ENCODE results near the gene SNX20. TPM values are rescaled to one million over a fixed set of nuclear protein-coding genes. Genes with fewer than 3 reads are reported as not detected.

The SNX20 gene, protein sequence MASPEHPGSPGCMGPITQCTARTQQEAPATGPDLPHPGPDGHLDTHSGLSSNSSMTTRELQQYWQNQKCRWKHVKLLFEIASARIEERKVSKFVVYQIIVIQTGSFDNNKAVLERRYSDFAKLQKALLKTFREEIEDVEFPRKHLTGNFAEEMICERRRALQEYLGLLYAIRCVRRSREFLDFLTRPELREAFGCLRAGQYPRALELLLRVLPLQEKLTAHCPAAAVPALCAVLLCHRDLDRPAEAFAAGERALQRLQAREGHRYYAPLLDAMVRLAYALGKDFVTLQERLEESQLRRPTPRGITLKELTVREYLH
- not detected in 2 replicates for total RNA-seq (2014; rRNA removed; shearing (Covaris generic); ENCODE audit: low replicate concordance)

GRCh38 chr16:50681021-50681885, at the start of gene SNX20:
Gene SNX20 (minus strand): TSS chr16:50681312. CDS start chr16:50677526, 3,786 bp downstream.
- no peaks in the 10 kb centered on the region for H3K27me3 ChIP-seq
- H3K36me3 ChIP-seq: no peaks in the 10 kb centered on the region
- H3K9me3 ChIP-seq: no peaks in the 10 kb centered on the region
- no peak within 1 kb of the TSS for H3K4me3 ChIP-seq
- no peak for DNase-seq

GRCh38 chr16:50724306-50724705, 43.2 kb upstream of the SNX20 start:
- Histone ChIP-seq H3K4me3 (no peak overlapping the region), H3K9me3 (no peaks in the 10 kb centered on the region), H3K36me3 (no peaks in the 10 kb centered on the region), H3K27me3 (no peaks in the 10 kb centered on the region)
- DNase-seq: no peak

DNA sequence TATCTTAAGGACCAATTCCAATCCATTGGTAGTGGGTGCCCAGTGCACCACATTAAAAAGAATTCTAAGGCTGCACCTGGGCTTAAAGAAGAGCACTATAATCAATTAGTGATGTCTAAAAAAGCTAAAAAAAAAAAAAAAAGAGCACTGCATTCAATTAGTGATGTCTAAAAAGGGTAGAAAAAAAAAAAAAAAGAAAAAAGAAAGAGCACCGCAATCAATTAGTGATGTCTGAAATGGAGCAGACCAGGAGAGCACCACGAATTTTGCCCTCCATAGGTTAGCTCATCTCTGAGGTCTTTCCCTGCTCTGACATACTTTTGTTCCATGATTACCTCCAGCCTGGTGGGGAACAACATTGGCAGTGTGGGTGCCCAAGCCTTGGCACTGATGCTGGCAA, 41.8 kb upstream of the SNX20 start:
- Histone ChIP-seq H3K4me3 (no peak overlapping the region), H3K36me3 (no peaks in the 10 kb centered on the region), H3K9me3 (no peaks in the 10 kb centered on the region), H3K27me3 (no peaks in the 10 kb centered on the region)
- no peak for DNase-seq

- Histone ChIP-seq H3K9me3 (no peaks in the 10 kb centered on the region), H3K27me3 (no peaks in the 10 kb centered on the region), H3K4me3 (no peak overlapping the region), H3K36me3 (no peaks in the 10 kb centered on the region)
- DNase-seq: no peak
These were observed 41.3 kb upstream of the SNX20 start for GRCh38 chr16:50722405-50722737.

- Histone ChIP-seq H3K27me3 (no peaks in the 10 kb centered on the region), H3K9me3 (no peaks in the 10 kb centered on the region), H3K36me3 (no peaks in the 10 kb centered on the region), H3K4me3 (no peak overlapping the region)
- no peak for DNase-seq
These were observed 40.7 kb upstream of the SNX20 start for GRCh38 chr16:50721549-50722404.

DNA sequence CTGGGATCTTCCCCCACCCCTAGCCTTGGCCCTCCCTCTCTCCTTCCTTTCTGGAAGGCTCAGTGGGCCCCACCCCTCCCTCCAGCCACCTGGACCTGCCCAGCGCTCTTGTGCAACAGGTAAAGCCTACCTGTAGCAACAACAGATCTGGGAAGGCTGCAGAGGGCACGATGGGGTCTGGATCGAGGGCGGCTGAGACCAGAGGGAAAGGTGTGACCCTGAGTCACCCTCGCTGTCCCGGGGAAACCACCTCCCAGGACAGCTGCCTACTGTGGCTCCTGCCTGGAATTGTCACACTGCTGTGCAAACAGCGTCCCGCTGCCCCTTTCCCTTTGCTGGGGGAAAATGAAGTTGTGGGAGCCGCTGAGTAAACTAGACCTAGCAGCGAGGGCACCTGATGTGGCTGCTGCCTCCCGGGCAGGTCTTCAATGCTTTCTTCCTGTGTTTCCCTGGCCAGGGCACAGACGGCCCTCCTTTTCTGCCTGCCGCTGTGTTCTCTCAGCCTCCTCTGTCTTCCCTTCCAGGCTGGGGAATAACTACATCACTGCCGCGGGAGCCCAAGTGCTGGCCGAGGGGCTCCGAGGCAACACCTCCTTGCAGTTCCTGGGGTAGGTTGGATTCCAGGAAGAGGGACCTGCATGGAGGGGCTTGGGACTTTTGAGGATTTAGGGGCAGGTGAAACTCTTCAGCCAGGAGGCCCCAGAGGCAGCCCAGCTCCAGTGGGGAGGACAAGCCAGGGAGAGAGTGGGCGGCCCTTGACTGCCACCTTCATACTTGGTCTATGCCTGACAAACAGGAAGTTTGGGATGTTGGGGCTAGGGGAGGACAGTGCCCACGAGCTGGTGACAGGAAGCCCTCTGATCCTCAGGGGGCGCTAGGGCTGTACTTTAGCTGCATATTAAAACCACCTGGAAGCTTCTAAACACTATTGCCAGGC, 38.6 kb upstream of the SNX20 start:
- Histone ChIP-seq H3K4me3 (no peak overlapping the region), H3K36me3 (no peaks in the 10 kb centered on the region), H3K9me3 (no peaks in the 10 kb centered on the region), H3K27me3 (no peaks in the 10 kb centered on the region)
- DNase-seq: no peak

DNA sequence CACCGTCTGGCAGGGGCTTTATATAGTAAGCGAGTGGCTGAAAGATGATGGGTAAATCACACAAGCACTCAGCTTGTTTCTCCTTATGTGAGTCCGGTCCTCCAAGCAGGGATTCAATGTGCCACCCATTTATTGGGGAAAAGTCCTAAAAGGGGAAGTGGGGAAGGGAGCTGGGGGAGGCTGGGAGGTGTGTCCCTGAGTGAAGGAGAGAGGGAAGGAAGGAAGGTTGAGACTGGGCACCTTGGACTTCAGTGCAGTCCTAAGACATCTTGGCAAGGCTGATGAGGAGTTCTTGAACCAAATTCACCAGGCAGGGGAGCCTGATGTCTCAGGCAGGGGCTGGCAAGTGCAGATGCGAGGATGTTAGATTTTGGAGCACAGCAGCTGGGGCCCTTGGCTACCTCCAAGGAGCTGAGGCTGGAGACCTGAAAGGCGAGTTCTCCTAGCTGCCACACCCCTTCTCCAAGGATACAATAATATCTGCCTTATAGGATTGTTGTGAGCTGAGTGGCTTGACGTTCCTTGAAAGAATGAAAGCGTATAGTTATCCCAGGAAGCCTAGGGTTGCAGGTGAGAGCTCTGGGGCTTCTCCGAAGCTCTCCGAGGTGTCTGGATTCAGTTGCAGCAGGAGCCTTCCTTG, 37.8 kb upstream of the SNX20 start:
- H3K36me3 ChIP-seq: no peaks in the 10 kb centered on the region
- no peaks in the 10 kb centered on the region for H3K9me3 ChIP-seq
- no peaks in the 10 kb centered on the region for H3K27me3 ChIP-seq
- no peak overlapping the region for H3K4me3 ChIP-seq
- no peak for DNase-seq

DNA sequence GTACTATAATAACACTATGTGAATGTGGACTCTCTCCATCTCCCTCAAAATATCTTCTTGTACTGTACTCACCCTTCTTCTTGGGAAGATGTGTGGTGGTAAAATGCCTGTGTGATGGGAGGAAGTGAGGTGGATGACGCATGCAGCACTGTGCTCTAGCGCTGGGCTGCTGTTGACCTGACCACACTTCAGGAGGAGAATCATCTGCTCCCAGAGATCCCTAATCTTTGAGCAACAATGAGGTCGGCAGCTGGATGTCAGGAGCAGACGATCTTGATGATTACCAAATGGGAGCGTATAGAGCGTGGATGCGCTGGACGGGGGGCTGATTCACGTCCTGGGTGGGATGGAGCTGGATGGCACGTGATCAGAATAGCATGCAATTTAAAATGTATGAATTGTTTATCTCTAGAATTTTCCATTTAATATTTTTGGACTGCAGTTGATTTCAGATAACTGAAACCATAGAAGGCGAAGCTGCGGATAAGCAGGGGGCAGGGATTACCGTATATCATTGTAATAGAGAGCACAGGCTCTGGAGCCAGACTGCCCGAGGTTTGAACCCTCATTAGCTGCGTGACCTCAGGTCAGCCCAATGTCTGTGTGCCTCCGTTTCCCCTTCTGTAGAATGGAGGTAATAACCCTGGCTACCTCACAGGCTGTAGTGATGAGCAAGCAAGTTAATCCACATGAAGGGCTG, 37.1 kb upstream of the SNX20 start:
- Histone ChIP-seq H3K36me3 (no peaks in the 10 kb centered on the region), H3K27me3 (no peaks in the 10 kb centered on the region), H3K4me3 (no peak overlapping the region), H3K9me3 (no peaks in the 10 kb centered on the region)
- no peak for DNase-seq

DNA sequence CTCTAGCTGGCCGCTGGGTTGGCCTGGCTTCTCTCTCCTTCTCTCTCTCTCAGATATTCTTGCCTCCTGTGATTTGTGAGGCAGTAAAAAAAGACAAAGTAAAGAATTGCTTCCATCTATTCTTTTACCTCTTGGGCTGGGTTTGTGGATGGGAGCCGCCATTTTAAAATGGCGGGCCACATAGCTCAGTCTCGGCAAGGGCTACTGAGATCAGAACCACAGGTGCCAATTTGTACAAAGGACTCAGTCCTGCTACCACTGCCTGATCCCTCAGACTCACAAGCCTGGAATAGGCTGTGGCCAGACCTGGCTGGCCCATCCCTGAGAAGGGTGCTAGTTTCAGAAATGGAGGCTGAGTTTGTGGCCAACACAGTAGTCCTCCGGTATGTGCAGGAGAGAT, 36.4 kb upstream of the SNX20 start:
- Histone ChIP-seq H3K36me3 (no peaks in the 10 kb centered on the region), H3K4me3 (no peak overlapping the region), H3K27me3 (no peaks in the 10 kb centered on the region), H3K9me3 (no peaks in the 10 kb centered on the region)
- DNase-seq: no peak

GRCh38 chr16:50717091-50717490, 36.0 kb upstream of the SNX20 start:
- Histone ChIP-seq H3K27me3 (no peaks in the 10 kb centered on the region), H3K4me3 (no peak overlapping the region), H3K9me3 (no peaks in the 10 kb centered on the region)

GRCh38 chr16:50712956-50713355, 31.8 kb upstream of the SNX20 start:
- Histone ChIP-seq H3K9me3 (no peaks in the 10 kb centered on the region), H3K27me3 (no peaks in the 10 kb centered on the region), H3K36me3 (no peaks in the 10 kb centered on the region), H3K4me3 (no peak overlapping the region)
- DNase-seq: no peak

More at GRCh38 chr16:50717091-50717490, 36.0 kb upstream of the SNX20 start:
- H3K36me3 ChIP-seq: no peaks in the 10 kb centered on the region
- DNase-seq: no peak

- Histone ChIP-seq H3K9me3 (no peaks in the 10 kb centered on the region), H3K27me3 (no peaks in the 10 kb centered on the region), H3K36me3 (no peaks in the 10 kb centered on the region), H3K4me3 (no peak overlapping the region)
- no peak for DNase-seq
These were observed 31.4 kb upstream of the SNX20 start for GRCh38 chr16:50712560-50712898.

DNA sequence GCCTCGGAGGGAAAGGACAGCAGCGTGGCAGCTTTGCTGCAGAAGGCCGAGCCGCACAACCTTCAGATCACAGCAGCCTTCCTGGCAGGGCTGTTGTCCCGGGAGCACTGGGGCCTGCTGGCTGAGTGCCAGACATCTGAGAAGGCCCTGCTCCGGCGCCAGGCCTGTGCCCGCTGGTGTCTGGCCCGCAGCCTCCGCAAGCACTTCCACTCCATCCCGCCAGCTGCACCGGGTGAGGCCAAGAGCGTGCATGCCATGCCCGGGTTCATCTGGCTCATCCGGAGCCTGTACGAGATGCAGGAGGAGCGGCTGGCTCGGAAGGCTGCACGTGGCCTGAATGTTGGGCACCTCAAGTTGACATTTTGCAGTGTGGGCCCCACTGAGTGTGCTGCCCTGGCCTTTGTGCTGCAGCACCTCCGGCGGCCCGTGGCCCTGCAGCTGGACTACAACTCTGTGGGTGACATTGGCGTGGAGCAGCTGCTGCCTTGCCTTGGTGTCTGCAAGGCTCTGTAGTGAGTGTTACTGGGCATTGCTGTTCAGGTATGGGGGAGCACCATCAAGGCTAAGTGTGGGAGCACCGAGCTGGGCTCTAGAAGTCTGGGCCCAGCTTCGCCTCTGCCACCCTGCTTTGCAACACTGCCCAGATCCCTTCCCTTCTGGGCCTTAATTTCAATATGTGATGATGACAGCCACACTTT, 30.9 kb upstream of the SNX20 start:
- no peaks in the 10 kb centered on the region for H3K36me3 ChIP-seq
- no peaks in the 10 kb centered on the region for H3K27me3 ChIP-seq

GRCh38 chr16:50711040-50711439, 29.9 kb upstream of the SNX20 start:
- H3K27me3 ChIP-seq: no peaks in the 10 kb centered on the region
- no peak overlapping the region for H3K4me3 ChIP-seq
- H3K36me3 ChIP-seq: no peaks in the 10 kb centered on the region
- no peaks in the 10 kb centered on the region for H3K9me3 ChIP-seq
- no peak for DNase-seq

More for the DNA sequence above, 30.9 kb upstream of the SNX20 start:
- no peak for DNase-seq
- no peaks in the 10 kb centered on the region for H3K9me3 ChIP-seq
- H3K4me3 ChIP-seq: no peak overlapping the region

DNA sequence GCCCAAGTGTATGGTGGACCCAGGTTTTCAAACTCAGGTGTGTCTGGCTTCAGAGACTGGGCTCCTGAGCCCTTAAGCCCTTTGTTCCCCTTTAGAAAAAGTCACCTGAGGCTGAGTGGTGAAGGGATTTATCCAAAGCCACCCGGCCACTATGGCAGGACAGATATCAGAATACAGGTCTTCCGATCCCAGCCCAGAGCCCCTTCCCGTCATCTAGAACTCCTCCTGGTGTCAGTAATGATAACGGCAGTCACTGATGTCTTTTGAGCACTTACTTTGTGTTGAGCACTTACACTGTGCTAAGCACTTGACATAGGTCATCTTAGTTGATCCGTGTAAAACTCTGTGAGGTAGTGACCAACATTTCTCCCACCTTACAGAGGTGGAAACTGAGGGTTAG, 28.9 kb upstream of the SNX20 start:
- Histone ChIP-seq H3K9me3 (no peaks in the 10 kb centered on the region), H3K27me3 (no peaks in the 10 kb centered on the region), H3K36me3 (no peaks in the 10 kb centered on the region), H3K4me3 (no peak overlapping the region)
- no peak for DNase-seq

Data from MG63 (cell line).